ENCODE measurements around the gene OXTR.
"Not testable (repeated sequence)": the region's sequence is repeated elsewhere in the genome, so short reads cannot be mapped to it uniquely, and the experiment has no call there.

OXTR gene

DNA sequence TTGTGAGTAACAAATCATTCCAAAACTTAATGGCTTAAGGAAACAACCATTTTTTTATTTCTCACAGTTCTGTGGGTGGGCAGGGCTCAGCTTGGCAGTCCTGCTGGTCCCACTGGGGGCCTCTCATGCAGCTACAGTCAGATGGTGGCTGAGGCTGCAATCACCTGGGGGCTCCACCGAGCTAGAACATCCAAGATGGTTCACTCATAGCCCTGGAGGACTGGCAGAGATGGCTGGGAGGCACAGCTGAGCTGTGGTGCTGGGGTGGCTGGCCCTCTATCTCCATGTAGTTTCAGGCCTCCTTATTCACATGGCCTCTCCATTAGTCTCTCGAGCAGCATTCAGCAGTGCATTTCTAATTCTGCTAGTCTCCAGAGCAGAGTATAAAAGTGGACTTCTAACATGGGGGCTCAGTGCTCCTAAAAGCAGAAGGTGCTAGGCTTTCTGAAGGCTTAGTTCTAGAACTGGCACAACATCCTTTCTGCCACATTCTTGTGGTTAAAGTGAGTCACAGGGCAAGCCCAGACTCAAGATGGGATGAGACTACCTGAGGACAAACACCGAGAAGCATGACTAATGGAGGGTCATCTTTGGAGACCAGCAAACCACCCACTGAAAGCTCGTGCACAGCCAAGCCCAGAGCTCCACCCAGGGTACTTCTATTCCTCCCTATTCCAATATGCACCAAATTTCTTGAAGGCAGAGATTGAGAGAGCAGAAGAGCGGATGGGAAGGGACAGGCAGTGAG lies 29.5 kb downstream of the OXTR start:
- peak; percentile 16 for DNase-seq (ENCODE audit: low read depth)

DNA sequence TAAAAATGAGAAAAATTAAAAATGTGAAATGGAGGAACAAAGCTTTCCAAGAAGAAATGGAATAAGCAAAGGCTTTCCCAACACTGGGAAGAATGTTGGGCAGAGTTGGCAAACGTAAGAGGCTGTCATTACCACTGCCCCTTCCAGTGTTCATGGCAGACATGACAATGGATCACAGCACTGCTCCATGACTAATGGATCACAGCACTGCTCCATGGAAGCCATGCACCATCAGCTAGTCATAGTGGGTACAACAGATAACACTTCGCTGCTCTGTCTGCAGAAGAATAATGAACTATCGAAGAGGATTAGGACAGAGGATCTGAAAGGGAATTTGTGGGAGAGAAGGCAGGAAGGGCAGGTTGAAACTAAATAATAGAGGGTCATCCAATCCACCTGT lies 30.8 kb downstream of the OXTR start:
- DNase-seq (ENCODE audit: low read depth) = no peak

DNA sequence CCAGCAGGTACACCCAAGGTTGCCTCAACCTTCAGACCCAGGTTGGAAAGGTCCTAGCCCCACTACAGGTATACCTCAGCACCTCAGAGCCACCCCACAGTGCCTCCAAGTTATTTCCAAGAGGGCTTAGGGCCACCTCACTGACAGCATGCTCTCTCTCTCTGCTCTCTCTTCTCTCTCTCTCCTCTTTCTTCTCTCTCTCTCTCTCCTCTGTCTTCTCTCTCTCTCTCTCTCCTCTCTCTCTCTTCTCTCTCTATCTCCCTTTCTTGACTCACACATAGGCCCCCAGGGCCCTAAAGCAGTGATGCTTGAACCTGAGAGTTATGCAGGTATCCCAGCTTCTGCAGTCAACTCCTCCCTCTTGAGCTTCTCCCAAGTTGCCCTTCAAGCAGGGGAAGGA lies 31.6 kb downstream of the OXTR start:
- no peak for DNase-seq (ENCODE audit: low read depth)

DNA sequence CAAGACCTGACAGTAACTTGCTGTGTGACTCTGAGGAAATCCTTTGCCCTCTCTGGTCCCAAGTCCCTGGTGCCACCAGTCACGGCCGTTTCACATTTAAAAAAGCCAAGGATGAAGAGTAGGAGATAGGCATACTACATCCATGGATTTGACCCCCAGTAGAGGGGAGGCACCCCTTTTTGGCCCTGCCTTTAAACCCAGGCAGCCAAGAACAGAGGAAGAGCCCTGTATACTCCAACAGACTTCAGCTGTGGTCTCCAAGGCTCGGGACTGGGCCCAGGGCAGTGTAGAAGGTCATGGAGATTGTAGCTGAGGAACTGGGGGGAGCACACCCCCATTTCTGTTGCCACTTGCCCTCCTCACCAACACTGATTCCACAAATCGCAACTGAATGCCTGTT lies 32.1 kb downstream of the OXTR start:
- DNase-seq (ENCODE audit: low read depth) = no peak

DNA sequence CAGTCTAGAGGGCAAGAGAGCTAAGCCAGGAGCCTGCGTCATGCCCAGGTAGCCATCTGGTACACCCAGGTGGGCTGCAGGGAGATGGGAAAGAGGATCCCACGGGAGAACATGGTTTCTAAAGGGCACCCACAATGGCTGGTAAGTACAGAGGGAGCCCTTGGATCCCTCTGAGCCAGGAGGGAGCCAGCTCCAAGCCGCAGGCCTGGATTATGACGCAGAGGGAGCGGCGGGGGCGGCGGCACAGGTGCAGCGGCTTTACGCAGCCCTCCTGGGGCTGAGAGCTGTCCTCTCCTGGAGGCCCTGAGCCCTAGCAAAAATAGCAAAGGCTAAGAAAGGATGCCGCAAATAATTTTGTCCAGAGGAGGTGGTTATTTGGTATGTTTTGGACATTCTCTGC lies 33.0 kb downstream of the OXTR start:
- DNase-seq (ENCODE audit: low read depth) = no peak

DNA sequence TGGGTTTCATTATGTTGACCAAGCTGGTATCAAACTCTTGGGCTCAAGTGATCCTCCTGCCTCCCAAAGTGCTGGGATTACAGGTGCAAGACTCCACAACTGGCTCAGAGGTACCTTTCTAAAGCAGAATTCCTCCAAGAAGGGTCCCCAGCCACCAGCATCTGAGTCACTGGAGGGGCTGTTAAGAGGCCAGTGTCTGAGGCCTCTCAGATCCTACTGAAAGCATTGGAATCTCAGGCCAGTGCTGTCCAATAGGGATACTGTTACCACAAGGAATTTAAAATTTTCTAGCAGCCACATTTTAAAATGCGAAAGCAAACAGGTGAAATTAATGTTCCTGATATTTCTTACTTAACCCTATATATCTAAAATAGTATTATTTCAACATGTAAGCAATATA lies 34.5 kb downstream of the OXTR start:
- DNase-seq (ENCODE audit: low read depth) = no peak

DNA sequence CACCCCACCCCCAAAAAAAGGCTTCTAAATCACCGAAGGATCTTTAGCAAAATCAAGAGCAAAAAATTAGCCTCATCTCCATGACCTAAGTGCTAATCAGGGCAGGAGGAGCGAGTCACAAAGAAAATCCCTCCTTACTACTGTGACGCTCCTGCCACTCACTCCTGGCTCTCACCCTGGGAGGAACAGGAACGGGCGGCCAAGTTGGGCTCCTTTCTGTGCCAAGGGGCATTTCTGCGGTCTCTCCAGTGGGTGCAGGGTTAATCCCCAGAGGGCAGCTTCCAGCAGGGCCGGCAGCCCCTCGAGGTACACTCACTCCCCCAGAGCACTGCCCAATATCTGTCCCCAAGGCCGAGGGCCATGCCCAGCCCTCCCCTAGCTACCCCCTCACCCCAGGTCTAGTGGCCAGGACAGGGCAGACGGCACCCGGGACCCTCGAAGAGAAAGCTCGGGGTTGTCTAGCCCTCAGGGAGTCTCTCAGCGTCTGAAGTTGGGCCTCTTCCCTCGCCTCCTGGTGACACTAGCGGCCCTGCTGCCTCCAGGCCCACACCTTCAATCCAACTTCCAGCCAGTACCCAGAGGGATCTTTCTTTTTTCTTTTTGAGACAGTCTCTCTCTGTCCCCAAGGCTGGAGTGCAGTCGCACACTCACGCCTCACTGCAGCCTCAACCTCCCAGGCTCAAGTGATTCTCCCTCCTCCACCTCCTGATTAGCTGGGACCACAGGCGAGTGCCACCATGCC lies 35.1 kb downstream of the OXTR start:
- DNase-seq (ENCODE audit: low read depth) = no peak

DNA sequence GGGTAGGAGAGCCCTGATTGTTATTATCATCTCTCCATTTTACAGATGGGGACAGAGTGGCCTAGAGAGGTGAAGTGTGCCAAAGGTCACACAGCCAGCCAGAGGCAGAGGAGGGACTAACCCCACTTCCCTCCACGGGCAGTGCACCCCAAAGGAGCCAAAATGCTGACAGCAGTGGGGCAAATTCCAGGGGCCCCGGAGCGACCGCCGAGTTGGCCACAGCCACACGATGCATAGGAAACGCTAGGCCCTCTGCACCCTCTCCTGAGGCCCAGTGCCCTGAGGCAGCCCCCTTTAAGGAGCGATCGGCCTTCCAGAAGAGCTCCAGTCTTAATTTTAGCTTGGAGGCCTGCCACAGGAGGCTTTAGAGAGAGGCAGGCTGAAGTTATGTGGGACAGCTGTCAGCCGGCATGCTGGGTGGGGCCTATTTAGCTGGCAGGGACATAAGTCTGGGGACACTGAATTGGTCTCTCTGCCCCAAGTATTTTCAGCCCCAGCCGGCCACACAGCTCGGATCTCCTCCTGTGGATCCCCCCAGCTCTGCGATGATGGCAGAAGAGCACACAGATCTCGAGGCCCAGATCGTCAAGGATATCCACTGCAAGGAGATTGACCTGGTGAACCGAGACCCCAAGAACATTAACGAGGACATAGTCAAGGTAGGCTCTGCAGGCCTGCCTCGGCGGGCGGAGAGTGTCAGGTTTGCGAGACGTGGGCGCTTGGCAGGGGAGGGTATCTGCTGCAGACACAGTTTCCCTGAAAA lies 35.9 kb downstream of the OXTR start, which contains the start of gene CAV3:
TSS of gene CAV3 (plus strand) at position 471 of the 763 bp plus-strand sequence. CDS start at position 546, 75 bp downstream.
- no peak for DNase-seq (ENCODE audit: low read depth)

DNA sequence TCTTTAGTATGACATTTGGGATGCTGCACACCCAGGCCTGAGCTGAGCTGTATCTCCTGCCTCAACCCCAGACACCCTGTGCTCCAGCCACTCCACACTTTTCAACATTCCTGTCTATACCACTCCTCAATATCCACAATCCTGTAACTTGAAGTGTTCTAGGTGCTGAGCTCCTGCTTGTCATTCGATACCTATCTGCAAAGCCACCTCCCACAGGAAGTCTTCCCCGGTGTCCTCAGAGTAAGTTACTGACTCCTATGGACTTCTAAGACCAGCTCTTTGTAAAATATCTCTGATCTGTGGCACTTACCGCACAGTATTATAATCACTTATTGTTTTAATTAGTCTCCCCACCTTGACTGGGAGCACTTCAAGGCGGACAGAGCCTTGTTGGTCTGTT lies 37.0 kb downstream of the OXTR start:
- DNase-seq (ENCODE audit: low read depth) = no peak

DNA sequence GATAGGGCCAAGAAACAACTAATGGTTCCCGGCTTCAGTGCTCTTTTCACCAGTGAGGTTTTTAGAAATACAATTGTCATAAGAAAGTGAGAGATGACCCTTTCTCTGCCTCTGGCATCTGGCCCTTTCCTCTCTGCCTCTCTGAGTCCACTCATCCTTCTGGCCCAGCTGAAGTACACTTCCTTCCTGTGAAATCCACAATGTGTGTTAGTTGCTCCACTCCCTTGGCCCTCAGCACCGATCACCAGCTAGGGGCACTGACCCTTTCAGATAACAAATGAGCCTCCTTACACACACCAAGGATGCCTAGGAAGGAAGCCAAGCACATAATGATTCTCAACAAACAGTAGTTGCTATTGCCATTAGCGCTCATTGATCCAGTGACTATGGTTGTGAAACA lies 38.8 kb downstream of the OXTR start:
- DNase-seq (ENCODE audit: low read depth) = no peak

DNA sequence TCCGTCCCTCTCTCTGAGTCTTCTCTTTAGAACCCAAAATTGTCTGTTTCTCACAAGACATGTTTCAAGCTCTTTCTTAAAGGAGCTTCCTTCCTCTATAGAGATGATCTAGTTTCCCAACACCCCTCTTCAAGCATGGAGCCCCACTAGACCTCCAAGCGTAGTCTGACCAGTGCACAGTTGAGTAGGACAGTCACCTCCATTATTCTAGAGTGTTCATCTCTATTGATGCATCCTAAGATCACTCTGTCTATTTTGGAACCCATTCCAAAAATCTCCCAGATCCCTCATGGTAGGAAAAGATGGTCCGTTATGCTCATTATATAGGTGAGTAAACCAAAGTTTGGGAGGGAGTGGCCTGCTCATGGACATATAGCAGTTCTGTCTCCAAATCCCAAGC lies 39.9 kb downstream of the OXTR start:
- no peak for DNase-seq (ENCODE audit: low read depth)

DNA sequence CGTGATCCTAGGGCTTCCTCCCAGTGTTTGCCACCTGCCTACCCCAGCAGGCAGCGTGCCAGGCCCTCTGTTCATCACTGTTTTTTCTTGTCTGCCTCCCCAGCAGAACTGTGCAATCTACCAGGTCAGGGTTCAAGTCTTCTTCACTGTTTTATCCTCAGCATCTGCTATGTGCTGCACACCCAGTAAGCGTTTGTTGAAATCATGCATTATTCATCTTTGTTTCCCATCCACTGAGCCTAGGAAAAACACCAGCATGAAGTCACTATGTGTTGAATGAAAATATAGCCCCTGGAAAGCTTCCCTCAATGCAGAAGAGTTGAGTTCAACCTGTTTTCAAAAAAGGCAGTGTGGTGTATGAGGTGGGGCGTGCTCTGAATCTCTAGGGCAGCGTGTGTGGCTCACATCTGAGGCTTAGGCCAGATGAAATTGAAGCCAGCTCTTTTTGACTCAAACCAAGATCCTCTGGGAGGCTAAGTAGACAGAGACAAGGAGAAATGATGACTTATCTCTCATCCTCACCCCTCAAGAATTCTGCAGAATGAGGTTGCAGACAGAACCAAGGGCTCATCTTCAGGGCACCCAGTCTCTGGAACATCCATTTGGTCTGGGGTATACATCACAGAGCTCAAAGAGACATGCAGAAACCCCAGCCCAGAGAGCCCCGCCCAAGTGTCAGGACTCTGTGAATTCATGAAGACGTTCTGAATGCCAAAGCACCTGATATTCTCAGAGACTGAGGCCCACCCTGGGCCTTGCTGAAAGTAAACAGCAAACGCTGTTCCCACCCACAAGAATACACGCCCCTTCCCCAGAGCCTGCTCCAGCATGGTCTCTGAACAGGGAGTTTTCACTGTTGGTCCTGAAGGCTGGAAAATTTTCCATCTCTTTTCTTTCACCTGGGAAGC lies 41.6 kb downstream of the OXTR start:
- no peak for DNase-seq (ENCODE audit: low read depth)

DNA sequence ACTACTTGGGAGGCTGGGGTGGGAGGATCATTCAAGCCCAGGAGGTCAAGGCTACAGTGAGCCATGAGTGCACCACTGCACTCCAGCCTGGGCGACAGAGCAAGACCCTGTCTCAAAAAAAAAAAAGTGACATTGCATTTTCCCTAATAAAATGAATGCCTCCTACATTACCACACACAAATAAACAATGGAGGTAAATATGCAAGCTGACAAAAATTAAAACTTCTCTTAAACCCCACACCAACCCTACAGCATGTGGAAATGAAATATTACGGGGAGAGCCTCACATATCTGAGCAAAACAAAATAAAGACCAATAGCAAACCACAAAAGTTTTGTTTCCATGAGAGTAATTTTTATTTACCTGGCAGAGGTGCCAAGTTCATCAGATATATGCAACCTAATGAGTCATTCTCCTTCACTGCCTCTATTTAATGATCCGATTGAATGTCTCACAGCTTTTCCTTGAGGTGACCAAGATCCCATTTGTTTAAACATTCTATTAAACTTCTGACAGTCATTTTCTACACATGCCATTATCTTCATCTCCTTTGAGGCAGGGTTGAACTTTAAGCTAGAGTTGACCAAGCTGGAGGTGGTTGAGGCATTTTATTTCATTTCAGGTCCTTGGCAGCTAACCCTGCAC lies 45.2 kb downstream of the OXTR start:
- DNase-seq (ENCODE audit: low read depth) = no peak

DNA sequence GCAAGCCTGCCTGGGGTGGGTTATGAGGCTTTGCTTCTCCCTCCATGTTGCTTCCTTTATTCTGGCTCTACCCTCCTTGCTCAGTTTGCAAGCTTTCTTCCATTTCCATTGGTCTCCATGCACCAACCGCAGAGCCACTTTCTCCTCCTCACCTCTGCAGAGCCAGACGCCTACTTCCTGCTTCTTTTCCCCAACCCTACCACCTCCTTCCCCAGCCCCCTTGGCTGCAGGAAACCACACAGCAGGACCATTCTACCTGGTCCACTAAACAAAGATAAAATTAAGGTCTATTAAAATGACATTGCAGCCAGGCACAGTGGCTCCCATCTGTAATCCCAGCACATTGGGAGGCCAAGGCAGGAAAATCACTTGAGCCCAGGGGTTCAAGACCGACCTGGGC lies 45.8 kb downstream of the OXTR start:
- DNase-seq (ENCODE audit: low read depth) = no peak

DNA sequence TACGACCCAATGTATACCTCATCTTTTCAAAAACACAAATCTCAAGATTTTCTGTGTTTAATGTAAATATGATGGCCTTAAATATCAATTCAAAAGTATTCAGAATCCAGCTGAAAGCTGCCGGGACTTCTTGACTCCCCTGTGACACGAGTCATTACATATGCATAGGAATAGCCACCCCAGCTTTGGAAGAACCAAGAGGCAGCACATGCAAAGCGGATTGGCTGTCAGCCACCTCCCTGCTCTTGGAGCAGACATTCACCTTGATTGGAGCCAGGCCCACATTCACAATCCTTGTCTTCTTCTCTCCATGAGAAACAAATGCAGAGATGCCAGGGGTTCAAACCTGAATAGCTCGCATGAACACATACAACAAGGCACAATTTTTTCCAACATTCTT lies 46.6 kb downstream of the OXTR start:
- no peak for DNase-seq (ENCODE audit: low read depth)

DNA sequence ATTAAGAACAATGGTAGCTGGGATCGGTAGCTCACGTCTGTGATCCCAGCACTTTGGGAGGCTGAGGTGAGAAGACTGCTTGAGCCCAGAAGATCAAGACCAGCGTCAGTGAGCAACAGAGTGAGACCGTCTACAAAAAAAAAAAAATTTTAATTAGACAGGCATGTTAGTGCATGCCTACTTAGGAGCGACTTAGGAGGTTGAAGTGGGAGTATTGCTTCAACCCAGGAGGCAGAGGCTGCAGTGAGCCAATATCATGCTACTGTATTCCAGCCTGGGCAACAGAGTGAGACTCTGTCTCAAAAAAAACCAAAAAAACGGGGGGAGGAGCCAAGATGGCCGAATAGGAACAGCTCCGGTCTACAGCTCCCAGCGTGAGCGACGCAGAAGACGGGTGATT lies 53.7 kb downstream of the OXTR start:
- DNase-seq (ENCODE audit: low read depth) = not testable (repeated sequence)

DNA sequence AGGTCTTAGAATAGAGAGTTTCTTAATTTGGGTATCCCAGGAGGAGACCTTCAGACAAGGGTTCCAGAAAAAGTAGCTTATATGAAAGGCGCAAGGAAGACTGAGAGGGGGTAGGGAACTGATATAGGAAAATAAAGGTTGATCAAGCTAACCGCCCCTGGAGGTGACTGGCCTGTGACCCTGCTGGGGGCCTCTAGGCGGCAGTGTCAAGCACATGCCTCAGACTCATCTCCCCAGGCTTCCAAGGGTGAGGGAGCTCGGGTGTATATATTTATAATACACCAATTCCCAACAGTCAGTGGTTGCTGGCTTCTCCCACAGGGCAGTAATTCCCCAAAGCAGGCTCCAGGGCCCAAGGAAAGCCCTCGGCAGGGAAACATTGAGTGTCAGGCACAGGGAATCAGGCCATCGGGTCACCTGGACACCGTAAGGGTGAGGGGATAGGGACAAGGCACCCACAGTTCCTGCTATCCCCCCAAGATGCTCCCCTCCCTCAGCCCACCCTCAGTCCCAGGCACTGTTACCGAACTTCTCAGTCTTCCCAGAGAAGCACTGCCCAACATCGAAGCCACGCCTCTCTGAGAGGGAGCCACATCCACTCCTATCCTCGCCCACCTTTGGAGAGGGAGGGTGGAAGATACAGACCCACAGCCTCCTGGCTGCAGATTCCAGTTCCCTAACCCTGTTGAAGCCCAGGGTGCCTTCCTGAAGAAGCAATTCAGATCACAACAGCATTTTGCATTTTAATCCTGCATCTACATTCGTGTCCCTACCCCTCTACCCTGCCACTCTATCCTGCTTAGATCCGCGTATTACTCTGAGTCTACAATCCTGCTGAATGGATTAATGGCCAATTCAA lies 55.3 kb downstream of the OXTR start:
- DNase-seq (ENCODE audit: low read depth) = no peak

DNA sequence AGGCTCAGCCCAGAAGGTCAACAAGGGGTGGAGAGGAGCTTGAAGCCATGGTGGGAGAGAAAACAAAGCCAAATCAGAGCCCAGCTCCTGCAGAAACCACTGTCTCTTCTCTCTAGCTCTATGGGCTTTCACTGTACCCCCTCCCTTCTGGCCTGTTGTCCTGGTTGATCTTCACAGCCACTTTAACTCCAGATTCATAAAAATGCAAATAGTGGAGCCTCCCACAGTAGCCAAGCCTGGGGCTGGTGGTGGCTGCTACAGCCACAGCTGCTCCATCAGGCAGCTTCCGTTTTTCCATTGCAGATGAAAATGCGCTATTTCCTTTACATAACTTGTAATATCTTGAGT lies 56.5 kb downstream of the OXTR start:
- no peak for DNase-seq (ENCODE audit: low read depth)

DNA sequence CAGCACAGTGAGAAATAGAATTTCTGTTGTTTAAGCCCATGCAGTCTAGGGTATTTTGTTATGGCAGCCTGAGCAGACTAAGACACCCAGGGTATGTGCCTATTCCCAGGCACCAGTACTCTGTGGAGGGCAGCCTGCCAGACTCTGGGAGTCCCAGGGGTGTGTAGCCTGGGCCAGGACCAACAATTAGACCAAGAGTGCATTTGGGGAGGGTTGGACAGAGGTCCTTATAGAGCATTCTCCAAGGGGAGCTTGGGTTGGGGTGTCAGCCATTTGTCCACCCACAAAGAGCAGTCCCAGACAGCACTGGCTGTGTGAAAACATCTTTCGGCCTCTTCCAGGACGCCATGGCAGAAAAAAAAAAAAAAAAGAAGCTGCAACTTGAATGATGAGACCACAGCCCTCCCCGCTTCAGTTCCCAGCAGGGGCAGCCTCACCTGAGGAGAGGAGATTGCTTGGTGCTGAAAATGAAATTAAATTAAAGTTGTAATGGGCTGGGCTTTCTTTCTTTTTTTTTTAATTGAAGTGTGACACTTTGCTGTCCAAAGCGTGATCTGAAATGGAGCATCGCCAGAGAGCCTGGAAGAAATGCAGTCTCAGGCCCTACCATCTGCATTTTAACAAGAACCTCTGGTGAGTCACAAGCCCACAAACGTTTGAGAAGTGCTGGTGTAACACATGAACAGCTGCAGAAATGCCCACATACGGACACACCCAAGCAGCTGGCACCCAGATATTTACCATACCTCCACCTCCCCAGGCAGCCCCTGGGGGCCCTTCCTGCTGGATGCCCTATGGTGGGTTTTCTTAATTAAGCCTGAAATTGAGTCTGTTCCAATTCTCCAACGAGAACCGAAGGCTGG lies 57.1 kb downstream of the OXTR start:
- peak; percentile 49 for DNase-seq (ENCODE audit: low read depth)

Data from fibroblast of gingiva (primary cell).